Peyer's patch (tissue), 4 donors: ENCODE measurements around the gene SARNP.

Experiments
- CTCF ChIP-seq, 6 experiments: fragments of 450-650 bp in 4 of 6; fragments of 200-600 bp in 2 of 6; sonication (generic) in 1 of 6; IDR thresholded peaks; one replicate each; pipeline ENCODE4 v1.5.1; 2017 to 2019; ENCODE audit warnings: antibody characterized with exemption in 6 of 6, mild to moderate bottlenecking in 3 of 6, moderate library complexity in 1 of 6
- POLR2A ChIP-seq, 2 donors: fragments of 450-650 bp; IDR thresholded peaks; one replicate each; pipeline ENCODE4 v1.5.1; 2017; ENCODE audit warnings: antibody characterized with exemption in 2 of 2, mild to moderate bottlenecking in 2 of 2, moderate library complexity in 2 of 2

DNA sequence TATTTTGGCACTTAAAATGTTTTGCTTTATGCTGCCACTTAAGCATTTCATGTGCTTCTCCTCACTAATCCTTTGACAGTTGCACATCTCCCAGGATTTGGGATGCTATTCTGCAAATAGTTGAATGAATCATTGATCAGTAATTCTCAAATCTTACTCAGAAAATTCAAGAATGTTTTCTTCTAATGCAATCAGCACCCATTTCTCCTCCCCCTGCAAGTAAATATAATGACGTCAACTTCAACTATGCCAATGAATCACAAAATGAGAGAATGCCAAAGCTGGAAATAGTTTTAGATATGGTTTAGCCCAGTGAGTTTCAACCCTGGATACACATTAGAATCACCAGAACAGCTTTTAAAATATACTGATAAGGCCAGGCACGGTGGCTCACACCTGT is 103.8 kb downstream of the SARNP start:
- no peak for TF ChIP-seq CTCF (IDR thresholded peaks at IDR 0.05)
- TF ChIP-seq POLR2A (IDR thresholded peaks at IDR 0.05), result no peak
